ENCODE results near the gene MRPL34.

MRPL34 gene

DNA sequence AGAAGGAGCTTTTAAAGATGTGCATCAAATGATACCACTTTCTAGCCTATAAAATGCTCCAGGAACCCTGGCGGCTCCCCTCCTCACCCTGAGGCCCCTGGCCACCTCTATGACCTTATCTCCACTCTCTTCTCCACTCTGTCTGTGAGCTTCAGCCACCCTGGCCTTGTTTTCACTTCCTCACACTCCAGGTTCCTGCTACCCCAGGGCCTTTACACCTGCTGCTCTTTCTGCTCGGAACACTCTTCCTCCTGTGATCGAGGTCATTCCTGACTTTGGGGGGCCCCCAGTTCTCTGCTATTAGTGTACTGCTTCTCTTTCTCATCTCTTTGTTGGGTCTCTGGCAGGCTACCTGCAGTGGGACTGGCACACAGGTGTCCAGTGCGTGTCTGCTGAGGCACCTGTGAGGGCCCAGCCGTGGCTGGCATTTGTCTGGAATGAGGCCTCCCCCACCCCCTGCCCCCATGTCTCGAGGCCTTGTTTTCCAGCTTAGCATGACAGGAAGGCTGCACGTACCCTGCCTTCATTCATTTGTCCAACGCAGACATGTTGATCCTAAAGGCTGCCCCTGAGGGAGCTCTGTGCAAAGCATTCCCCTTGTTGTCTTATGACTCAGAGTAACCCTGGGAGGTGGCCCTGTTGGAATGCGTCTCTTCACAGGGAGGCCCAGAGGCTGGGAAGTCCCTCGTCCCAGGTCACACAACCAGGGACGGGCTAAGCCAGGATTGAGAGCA lies 6.0 kb downstream of the MRPL34 start:
- no peak for DNase-seq

DNA sequence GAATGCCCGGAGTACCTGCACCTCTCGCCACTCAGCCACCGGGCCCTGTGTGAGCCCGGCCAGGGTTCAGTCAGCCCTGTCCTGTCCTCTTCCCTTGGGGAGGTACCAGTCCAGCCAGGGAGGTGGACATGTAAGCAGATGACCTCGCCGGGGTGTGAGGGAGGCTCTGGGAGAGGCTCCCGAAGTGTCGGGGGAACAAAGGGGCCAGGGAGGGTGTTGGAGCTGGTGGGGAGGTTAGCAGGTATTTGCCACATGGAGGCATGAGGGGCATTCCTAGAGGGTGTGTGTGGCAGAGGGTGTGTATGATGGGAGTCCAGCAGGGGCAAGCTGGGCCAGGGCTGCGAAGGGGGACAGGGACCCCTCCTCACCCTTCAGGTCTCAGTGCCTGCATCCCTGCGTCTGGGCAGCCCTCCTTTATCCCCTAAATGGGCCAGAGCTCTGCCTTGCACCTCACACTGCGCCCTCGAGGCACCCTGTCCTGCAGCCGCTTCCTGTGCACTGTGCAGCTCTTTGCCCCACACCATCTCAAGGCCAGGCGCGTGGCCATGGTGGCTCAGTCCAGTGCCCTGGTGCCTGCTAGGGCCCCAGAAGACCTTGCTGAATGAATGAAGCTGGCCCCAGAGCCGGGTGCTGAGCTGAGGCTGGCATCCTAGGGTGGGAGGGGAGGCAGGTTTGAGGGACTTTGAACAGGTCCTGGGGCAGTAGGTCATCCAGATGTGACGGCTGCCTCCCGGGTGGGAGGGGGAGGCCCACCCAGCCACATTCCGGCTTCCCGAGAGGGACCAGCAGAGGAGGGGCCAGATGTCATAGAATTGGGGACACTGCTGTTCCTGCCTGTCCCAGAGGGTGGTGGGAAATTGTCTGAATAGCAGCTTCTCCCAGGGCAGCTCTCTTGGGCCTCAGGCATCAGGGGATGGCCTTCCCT lies 6.8 kb downstream of the MRPL34 start:
- no peak for DNase-seq

DNA sequence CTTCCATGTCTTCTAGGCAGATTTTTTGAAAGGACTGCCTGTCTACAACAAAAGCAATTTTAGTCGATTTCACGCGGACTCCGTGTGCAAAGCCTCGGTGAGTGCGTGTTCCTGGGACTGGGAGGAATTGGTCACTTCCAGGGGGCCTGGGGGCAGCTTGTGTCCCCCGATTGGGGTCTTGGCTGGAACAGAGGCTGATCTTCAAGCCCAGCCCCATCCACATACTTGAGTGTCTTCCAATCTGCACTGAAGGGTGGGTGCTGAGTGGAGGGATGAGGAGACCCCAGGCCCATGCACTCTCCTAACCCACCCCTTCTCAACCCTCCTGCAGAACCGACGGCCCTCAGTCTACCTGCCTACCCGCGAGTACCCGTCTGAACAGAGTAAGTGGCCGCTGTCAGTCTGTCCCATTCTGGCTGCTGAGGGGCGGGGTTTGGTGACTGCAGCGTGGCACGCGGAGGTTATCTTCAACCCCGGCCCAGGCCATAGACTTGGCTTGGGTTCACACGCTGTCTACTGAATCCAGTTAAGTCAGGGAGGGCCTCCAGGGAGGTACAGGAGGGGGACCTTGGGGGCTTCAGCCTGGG lies 8.4 kb downstream of the MRPL34 start:
- no peak for DNase-seq

DNA sequence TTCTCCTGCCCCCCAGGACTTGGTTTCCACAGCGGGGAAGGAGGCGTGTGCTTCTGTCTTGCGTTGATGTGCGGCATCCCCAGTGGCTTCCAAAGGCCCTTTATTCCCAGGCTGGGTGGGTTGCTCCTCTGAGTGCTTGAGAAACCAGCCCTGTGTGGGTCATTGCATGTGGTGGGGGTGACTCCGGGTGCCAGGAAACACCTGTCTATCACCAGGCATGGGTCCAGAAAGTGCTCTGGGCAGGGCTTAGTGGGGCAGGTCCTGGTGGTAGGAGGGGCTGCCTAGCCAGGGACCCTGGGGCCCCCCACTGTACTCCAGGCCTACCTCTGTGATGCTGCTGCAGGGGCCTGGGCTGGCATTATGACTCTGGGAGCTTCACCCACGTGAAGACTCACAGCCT lies 13.3 kb downstream of the MRPL34 start:
- DNase-seq: no peak

DNA sequence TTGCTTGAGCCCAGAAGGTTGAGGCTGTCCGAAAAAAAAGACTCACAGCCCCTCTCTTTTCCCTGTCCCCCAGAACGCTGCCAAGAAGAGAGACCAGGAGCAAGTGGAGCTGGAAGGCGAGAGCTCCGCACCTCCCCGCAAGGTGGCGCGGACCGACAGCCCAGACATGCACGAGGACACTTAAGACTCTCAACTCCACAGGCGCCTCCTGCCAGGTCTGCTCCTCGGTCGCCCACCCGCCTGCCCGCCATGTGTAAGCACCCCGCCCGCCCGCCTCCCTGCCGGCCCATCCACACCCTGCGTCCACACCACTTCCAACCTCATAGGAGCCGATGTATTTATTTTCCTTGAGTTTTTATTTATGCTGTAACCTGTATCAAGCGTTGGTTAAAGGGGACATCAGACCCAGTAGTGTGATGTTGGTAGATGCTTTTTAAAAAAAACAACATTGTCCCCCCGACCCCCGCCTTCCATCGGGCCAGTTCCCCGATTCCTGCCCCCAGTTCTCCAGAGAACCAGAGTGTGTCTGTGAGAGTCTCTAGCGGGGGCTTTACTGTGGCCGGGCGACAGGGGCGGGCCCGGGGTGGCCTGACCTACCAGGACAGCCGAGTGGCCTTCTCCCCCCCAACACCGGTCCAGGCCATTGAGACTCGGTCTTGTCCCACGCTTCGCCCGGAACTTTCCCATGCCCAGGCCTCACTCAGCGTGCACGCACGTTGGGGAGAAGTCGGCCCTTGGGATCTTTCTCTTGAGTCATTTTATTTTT lies 14.0 kb downstream of the MRPL34 start:
- DNase-seq: no peak

DNA sequence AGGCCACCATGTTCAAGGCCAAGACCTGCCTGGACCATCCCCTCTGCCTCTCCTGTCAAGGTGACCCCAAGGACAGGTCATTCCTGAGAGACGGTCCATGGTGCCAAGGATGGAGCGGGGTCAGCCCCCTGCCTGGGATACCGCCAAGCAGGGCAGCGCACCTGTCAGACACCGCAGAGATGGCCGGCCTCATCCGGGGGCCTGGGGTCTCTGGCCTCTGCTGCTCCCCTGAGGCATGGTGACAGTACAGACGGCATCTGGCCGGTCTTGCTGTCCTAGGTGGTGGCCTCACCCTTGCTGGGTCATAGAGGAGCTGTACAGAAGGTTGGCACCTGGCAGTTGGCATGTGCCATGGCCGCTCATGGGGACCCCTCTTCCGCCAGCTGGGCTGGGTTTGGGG lies 14.8 kb downstream of the MRPL34 start:
- DNase-seq: no peak

DNA sequence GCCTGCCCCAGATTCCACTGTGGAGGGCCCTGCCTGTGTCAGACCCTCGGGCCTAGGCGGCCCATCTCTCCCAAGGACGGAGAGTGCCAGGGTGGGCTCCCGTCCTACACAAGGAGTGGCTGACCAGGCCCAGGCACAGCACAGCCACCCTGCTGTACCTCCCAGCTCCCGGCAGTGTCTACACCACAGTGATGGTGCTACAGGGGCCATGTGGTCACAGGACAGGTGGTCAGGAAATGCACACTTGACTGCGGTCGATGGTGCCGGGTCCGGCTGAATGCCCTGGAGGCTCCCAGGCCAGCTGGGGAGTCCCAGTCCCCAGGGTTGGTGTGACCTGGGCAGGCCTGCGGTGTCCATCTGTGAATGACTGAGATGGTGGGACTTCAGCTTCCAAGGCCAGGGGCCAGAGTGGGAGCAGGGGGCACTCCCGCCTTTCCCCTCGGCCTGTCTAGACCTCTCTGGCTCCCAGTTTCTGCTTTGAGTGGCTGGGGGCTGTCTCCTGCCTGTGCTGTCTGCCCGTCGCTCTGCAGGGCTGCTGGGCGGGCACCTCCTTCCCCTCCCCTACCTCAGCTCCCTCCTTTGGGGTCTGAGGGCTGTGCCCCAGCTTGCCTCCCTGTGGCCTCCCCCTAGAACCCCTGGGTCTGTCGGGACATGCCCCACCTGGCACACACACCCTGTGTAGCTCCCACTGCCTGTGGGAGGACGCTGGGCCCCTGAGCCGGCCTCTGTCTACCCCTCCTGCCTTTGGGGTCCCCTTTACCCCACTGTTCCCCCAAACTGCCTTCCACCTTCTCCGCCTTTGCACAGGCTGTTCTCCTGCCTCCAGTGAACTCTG lies 16.2 kb downstream of the MRPL34 start:
- DNase-seq: no peak

DNA sequence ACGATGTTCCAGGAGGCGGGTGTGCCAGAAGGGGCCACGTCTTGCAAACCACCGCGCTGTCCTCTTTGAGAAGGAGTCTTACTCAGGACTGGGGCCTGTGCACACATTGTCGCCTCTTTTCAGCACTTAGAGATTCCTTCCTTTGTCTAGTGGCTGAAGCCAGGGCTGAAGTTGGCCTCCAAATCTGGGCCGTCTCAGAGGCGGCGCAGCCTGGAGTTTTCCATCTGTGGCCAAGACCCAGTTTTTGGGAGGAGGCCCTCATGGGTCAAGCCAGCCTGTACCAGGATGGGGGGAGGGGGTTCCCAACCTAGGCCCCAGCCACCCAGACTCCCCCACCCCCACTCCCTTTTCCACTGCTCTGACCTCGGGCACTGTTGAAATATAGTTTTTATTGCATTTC lies 17.2 kb downstream of the MRPL34 start:
- DNase-seq: no peak

DNA sequence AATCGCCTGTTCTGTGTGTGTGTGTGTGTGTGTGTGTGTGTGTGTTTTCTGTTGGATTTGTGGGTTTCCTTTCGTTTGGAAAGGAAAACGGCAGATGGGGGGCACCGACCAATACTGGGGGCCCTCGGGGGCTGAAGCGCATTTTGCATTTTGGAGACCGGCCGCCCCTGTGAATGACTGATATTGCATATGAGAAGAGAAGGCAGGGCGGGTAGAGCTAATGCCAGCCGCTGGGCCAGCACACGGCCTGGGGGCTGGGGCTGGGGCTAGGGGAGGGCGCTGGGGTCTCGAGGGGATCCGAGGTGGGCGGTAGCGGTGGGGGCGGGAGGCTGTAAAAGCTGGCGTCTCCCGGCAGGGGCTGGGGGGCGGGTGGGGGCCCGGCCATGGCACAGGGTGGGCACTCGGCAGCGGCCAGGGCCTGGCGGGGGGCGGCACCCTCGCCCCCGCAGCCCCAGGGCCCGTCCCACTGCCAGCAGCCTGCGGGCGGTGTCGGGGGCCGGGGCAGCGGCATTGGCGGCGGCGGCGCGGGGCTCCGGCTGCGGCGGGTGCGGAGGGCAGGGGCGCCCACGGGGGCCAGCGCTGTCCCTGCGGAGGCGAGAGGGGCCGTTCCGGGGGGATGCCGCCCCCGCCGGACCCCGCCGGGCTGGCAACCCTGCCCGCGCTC lies 17.8 kb downstream of the MRPL34 start:
- DNase-seq: no peak

DNA sequence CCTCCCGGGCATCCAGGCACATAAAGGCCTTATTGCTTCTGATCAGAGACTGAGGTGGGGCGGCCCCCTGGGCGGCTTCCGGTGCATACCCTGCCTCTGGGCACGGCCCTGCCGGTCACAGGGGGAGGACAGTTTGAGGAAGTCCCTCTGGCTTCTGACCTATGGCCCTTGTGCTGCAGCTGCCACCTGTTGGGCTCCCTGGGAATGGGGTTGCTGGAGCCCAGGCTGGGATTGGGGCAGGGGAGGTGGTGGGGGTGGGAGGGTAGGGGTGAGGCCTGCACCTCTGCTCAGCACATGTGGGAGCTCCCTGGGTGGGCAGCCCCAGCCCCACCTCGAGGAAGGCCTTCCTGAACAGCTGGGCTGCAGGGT lies 18.3 kb downstream of the MRPL34 start:
- DNase-seq: no peak

DNA sequence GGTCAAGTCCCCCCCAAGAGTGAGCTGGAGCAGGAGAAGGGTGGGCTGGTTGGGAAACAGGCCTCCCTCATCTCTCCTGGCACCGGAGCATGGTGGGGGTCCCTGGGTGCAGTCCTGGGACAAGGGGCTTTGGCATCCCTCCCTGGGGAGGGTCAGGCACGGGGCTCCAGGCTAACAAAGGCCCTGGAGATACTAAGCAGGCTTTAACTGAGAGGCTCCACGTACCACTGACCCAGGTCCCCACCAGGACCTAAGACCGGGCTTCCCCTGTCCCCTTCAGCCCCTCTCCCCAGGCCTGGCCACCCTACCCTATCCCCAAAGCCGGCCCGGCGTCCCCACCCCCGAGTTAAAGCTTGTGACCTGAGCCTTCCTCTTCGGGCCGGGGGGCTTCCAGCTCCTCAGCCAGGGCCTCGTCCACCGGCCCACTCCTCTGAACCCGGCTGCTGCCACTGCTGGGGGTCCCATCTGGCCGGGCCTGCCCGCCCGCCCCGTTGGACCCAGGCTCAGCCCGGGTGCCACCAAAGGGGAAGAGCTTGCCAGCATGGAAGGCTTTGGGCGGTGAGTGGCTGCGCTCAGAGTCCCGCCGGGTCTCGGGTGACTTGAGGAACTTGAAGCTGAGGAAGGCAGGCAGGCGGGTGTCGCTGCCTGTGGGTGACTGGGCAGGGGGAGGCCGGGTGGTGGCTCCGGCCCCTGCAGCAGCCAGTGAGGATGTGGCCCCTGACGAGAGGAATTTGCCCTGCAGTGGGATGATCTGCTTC lies 18.9 kb downstream of the MRPL34 start:
- DNase-seq: no peak

DNA sequence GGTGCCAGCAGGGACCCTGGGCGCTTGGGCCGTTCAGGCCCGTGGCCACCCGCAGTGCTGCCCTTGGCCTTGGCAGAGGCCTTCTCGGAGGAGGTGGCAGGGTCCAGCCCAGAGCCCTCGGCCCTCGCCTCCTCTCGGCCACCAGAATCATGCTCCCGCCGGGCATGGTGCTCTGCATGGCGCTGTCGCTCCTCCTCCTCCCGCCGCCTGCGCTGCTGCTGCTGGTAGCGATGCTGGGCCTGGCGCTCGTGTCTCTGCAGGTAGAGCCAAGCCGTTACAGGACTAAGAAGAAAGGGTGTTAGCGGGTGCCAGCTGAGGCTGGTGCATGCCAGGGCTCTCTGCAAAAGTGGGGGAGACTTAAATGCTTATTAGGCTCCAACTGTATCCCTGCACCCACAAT lies 19.5 kb downstream of the MRPL34 start:
- no peak for DNase-seq

DNA sequence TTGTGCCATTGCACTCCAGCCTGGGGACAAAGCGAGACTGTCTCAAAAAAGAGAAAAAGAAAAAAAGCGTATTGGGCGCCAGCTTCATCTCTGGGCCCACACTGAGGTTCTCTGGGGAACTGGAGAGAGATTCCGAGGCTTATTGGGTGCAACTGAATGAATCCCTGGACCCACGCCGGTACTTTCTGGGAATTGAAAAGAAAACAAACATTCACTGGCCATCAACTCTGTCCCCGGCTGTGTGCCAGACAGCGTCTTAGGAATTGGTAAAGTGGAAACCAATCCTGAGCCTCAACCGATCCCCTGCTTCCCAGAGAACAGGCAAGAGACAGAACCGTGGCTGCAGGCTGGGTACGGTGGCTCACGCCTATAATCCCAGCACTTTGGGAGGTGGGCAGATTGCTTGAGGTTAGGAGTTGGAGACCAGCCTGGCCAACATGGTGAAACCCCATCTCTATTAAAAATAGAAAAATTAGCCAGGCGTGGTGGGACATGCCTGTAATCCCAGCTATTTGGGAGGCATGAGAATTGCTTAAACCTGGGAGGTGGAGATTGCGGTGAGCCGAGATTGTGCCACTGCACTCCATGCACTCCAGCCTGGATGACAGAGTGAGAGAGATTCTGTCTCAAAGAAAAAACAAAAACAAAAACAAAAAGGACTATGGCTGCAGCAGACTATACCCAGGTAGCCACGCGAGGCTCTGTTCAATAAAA lies 20.4 kb downstream of the MRPL34 start:
- no peak for DNase-seq

DNA sequence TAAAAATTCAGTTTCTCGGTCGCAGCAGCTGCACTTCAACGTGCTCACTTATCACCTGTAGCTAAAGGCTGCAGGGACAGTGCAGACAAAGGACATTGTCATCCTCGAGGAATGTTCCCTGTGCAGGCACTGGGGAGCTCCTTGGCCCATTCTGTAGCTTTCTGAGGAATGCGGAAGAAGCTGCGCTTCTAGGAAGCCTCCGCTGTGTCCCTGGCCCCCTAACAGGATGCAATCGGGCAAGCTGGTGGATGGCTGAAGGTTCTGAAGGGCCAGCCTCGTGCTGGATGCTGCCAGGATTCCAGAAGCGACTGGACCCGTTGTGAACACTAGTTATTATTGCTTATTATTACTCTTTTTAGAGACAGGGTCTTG lies 20.9 kb downstream of the MRPL34 start:
- no peak for DNase-seq

DNA sequence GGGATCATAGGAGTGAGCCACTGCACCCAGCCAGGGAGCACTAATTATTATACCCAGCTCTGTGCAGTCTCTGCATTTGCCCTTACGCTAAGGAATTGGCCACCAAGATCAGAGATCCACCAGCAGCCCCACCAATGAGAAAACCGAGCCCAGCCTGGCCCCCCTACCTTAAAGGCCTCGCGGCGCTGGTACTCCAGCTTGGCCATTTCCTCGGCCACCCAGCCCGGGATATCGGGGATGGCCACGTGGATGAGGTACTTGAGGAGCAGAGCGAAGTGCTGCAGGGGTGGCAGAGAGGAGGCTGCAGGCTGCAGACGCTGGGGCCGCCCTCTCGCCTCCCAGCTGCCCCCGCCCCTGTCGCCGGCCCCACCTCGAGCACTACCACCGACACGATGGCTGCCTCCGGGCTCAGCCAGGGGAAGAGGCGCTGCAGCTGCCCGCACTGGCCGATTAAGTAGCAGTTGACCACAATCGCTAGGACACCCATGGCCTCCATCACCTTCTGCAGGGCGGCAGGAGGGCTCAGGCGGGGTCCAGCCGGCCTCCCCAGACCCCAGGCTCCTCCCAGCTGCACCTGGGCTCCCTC lies 21.5 kb downstream of the MRPL34 start:
- no peak for DNase-seq

DNA sequence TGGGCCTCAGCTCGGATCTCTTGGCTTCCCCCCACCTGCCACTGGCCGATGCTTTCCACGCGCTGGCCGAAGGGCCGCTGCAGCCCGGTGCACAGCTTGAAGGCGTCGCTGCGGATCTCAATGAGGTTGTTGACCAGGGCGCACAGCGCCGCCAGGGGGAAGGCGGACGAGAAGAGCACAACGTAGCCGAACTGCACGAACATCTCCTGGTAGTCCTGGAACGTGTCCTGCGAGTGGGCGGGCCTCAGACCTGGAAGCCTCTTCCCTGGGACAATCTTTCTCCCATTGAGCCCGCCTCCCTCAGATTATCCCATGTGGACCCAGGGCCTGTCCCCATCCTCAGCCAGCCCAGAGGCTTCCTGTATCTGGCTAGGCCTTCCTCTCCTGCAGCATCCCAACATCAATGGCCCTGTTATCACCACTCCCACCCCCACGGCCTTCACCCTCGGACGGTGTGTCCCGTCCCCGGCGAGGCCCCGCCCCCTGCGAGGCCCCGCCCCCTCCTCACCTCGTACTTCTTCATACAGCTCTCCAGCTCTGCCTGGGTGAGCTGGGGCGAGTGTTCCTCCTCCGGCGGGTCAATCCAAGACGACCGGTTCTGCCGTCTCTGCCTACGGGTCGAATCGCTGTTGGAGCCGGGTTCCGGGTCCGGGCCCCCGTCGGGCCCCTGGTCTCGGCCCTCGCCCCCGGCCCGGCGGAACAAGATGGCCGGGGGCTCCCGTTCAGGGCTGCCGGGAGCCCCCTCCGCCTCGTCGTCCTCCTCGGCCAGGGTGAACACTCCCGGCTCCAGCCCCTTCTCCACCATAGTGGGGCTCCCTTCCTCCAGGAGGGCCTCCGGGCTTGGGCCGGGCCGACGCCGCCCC lies 22.2 kb downstream of the MRPL34 start:
- peak; percentile 44 for DNase-seq

DNA sequence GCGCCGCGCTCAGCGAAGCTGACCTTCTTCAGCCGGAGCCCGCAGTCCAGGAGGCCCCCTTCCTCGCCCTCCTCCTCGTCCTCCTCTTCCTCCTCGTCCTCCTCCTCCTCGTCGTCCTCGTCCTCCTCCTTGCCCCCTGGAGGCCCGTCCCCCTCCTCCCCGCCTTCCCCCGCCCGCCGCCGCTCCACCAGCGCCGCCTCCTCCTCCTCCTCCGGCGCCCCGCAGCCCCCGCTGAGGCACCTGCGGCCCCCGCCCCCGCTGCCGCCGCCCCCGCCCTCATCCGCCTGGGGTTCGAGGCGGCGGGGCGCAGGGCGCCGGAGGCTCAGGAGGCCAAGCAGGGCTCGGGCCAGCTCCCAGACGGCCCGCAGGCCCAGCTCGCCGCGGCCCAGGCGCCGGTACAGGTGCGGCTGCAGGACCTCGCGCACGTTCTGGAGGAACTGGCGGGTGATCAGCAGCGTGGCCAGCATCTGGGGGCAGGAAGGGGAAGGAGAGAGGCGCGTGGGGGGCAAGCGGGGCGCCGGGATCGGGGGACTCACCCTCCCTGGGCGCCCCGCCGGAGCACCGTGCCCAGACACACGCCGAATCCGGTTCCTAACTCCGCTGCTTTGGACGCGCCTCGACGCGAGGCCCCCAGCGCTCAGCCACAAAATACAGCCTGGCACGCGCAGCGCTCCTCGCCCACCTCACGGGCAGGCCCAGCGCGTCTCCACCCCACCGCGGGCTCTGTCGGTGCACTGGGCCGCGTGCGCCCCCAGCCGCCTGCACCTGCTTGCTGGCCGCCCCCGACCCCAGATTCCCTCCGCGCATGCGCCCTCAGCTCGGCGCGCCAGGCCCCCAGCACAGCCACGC lies 23.1 kb downstream of the MRPL34 start:
- DNase-seq: peak; percentile 31

Data from stimulated activated naive CD4-positive, alpha-beta T cell treated with Interleukin-2 at 50 U/mL for 16 hours (primary cell).